Measurements from ENCODE around the gene SLC6A8. TPM values are rescaled to one million over a fixed set of nuclear protein-coding genes. Genes with fewer than 3 reads are reported as not detected.
A peak's percentile ranks its signal among the peaks of the same experiment; 100 is the strongest.

Gene SLC6A8
- total and polyA plus RNA-seq, 5 experiments from 2014 or later: 0.04 to 0.49 (median 0.24) TPM; not detected in 1

DNA sequence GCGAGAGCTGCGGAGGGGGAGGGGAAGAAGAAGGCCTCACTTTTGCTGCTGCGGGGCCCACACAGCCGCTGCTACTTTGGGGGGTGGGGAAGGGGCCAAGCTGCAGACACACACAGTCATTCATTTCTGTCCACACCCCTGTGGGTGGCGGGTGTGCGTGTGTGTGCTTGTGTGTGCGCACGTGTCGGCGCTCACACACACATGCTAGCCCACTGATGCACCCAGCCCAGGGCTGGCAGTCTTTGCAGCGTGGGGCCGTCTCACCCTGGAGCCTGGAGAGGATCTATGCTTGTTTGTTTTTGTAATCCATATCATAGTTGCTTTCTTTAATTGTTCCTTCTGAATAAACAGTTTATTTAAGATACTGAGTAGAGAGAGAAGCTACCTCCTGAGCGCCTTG, 36.8 kb upstream of the SLC6A8 start:
- DNase-seq (no peak), ATAC-seq (no peak)
- POLR2A ChIA-PET: no interaction called here
- H3K4me3 Mint-ChIP-seq: no peak overlapping the region
- peaks cover 0 to 11% (median 3%) of the 10 kb centered on the region in 5 donors for H3K27me3 Mint-ChIP-seq
- H3K36me3 Mint-ChIP-seq: peaks cover 0 to 3% (median 0%) of the 10 kb centered on the region in 3 donors
- no peaks in the 10 kb centered on the region for H3K4me1 Mint-ChIP-seq
- peaks cover 0 to 9% (median 0%) of the 10 kb centered on the region in 9 donors for H3K9me3 Mint-ChIP-seq
- no peak overlapping the region for H3K27ac Mint-ChIP-seq

DNA sequence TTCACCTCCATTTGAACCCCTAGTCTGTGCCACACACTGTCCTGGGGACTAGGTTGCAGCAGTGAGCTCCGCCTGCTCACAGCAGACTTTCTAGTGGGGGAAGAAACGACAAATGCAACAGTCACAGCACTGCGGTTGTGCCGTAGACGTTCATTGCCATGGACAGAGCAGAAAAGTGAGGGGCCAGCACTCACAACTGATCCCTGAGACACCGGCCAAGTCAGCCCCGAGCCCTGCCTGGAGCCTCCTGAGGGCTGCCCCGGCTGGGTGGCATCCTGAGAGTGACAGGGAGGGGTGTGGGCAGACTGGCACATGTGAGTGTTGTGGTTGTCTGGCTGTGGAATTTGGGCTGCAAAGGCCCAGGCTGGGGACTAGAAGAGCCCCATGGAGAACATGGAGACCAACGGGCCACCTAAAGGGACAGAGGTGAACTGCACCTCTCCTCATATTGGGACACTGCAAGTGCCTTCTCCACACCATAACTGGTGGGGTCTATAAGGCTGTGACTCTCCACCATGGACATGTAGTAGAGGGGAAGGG, 36.1 kb upstream of the SLC6A8 start:
- Mint-ChIP-seq H3K4me1 (no peaks in the 10 kb centered on the region), H3K36me3 (no peaks in the 10 kb centered on the region)

GRCh38 chrX:153653556-153653955, 34.2 kb upstream of the SLC6A8 start:
- Mint-ChIP-seq H3K36me3 (no peaks in the 10 kb centered on the region), H3K4me1 (no peaks in the 10 kb centered on the region)
- POLR2A ChIA-PET: no interaction called here

More for the DNA sequence above, 36.1 kb upstream of the SLC6A8 start:
- peak in 1 of 2 donors; percentile 39 for ATAC-seq
- DNase-seq: peak in 1 of 10 donors; percentile 22
- POLR2A ChIA-PET: no interaction called here
- Mint-ChIP-seq H3K9me3 (peaks cover 0 to 9% (median 0%) of the 10 kb centered on the region in 9 donors), H3K4me3 (no peak overlapping the region), H3K27ac (no peak overlapping the region), H3K27me3 (peaks cover 0 to 7% (median 1%) of the 10 kb centered on the region in 5 donors)

DNA sequence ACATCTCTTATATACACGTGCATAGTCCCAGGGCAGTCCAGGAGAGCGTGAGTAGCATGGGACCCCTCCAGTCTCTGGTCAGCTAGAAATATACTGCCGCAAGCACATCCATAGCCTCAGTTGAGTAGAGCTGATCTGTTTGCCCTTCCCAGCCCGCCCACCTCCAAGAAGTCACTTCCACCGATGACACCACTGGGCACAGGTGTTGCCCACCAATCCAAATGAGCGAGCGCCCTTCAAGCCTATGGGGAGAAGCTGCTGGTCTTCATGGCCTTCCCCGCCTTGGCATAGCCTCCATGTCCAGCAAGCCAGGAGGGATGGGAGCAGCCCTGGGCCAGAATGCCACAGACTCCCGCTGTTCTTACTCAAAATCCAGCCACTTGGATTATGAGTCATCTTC, 30.6 kb upstream of the SLC6A8 start:
- peaks cover 0 to 10% (median 0%) of the 10 kb centered on the region in 9 donors for H3K9me3 Mint-ChIP-seq
- POLR2A ChIA-PET: no interaction called here
- no peak overlapping the region for H3K4me3 Mint-ChIP-seq
- no peak for ATAC-seq
- H3K27ac Mint-ChIP-seq: no peak overlapping the region
- DNase-seq: no peak
- H3K27me3 Mint-ChIP-seq: peaks cover 0 to 17% (median 0%) of the 10 kb centered on the region in 5 donors
- peaks cover 0 to 2% (median under 1%) of the 10 kb centered on the region in 4 donors for H3K4me1 Mint-ChIP-seq
- H3K36me3 Mint-ChIP-seq: no peaks in the 10 kb centered on the region

More at GRCh38 chrX:153653556-153653955, 34.2 kb upstream of the SLC6A8 start:
- DNase-seq (no peak), ATAC-seq (no peak)
- H3K9me3 Mint-ChIP-seq: peaks cover 0 to 9% (median 0%) of the 10 kb centered on the region in 9 donors
- peaks cover 0 to 6% (median 2%) of the 10 kb centered on the region in 5 donors for H3K27me3 Mint-ChIP-seq
- H3K27ac Mint-ChIP-seq: no peak overlapping the region
- H3K4me3 Mint-ChIP-seq: no peak overlapping the region

GRCh38 chrX:153659268-153659667, 28.5 kb upstream of the SLC6A8 start:
- no peaks in the 10 kb centered on the region for H3K36me3 Mint-ChIP-seq
- peaks cover 0 to 19% (median 0%) of the 10 kb centered on the region in 5 donors for H3K27me3 Mint-ChIP-seq
- H3K4me3 Mint-ChIP-seq: no peak overlapping the region

GRCh38 chrX:153662266-153662665, 25.5 kb upstream of the SLC6A8 start:
- H3K9me3 Mint-ChIP-seq: peaks cover 0 to 9% (median 0%) of the 10 kb centered on the region in 9 donors
- H3K36me3 Mint-ChIP-seq: no peaks in the 10 kb centered on the region
- DNase-seq: peak; percentile 33 to 75 (median 52)
- no peak overlapping the region for H3K27ac Mint-ChIP-seq
- H3K4me3 Mint-ChIP-seq: peak overlapping the region; percentile 22 to 72 (median 58)
- ATAC-seq: no peak
- POLR2A ChIA-PET: interaction anchor here (0.8 kb wide), 1 partner anchor 721 kb away, joined by 3 read pairs; no protein-coding TSS in a partner anchor
- peaks cover 2 to 20% (median 4%) of the 10 kb centered on the region in 5 donors for H3K27me3 Mint-ChIP-seq
- H3K4me1 Mint-ChIP-seq: peaks cover 0 to 3% (median 1%) of the 10 kb centered on the region in 4 donors

More at GRCh38 chrX:153659268-153659667, 28.5 kb upstream of the SLC6A8 start:
- POLR2A ChIA-PET: no interaction called here
- DNase-seq (no peak), ATAC-seq (no peak)
- Mint-ChIP-seq H3K9me3 (peaks cover 0 to 5% (median 0%) of the 10 kb centered on the region in 9 donors), H3K27ac (no peak overlapping the region), H3K4me1 (peaks cover 0 to 3% (median 1%) of the 10 kb centered on the region in 4 donors)

GRCh38 chrX:153665726-153666306, 21.9 kb upstream of the SLC6A8 start:
- peaks cover 2 to 19% (median 12%) of the 10 kb centered on the region in 5 donors for H3K27me3 Mint-ChIP-seq
- H3K9me3 Mint-ChIP-seq: peaks cover 0 to 9% (median 0%) of the 10 kb centered on the region in 9 donors
- no peak overlapping the region for H3K27ac Mint-ChIP-seq
- no peak for ATAC-seq
- no peaks in the 10 kb centered on the region for H3K36me3 Mint-ChIP-seq
- POLR2A ChIA-PET: no interaction called here
- H3K4me3 Mint-ChIP-seq: no peak overlapping the region
- no peak for DNase-seq
- peaks cover 5 to 9% (median 9%) of the 10 kb centered on the region in 4 donors for H3K4me1 Mint-ChIP-seq

- Mint-ChIP-seq H3K4me3 (peak overlapping the region; percentile 48 to 86 (median 70)), H3K27me3 (peaks cover 2 to 15% (median 14%) of the 10 kb centered on the region in 5 donors), H3K27ac (peak overlapping the region in 1 of 10 donors; percentile 66), H3K36me3 (no peaks in the 10 kb centered on the region), H3K9me3 (peaks cover 0 to 9% (median 0%) of the 10 kb centered on the region in 9 donors), H3K4me1 (peaks cover 5 to 9% (median 7%) of the 10 kb centered on the region in 4 donors)
- no peak for ATAC-seq
- DNase-seq: no peak
- POLR2A ChIA-PET: no interaction called here
Observed at GRCh38 chrX:153667281-153667955, 20.3 kb upstream of the SLC6A8 start.

- peaks cover 0 to 9% (median 0%) of the 10 kb centered on the region in 9 donors for H3K9me3 Mint-ChIP-seq
- no peaks in the 10 kb centered on the region for H3K36me3 Mint-ChIP-seq
- POLR2A ChIA-PET: no interaction called here
- ATAC-seq (peak; percentile 87 to 93), DNase-seq (peak; percentile 49 to 80 (median 68))
- H3K4me1 Mint-ChIP-seq: peaks cover 5 to 9% (median 7%) of the 10 kb centered on the region in 4 donors
- H3K27ac Mint-ChIP-seq: peak overlapping the region in 1 of 10 donors; percentile 66
- H3K27me3 Mint-ChIP-seq: peaks cover 0 to 21% (median 19%) of the 10 kb centered on the region in 5 donors
- H3K4me3 Mint-ChIP-seq: peak overlapping the region; percentile 48 to 86 (median 70)
Observed at GRCh38 chrX:153667956-153668396, 19.8 kb upstream of the SLC6A8 start.

GRCh38 chrX:153668423-153669173, 19.1 kb upstream of the SLC6A8 start:
- ATAC-seq: no peak
- Mint-ChIP-seq H3K36me3 (no peaks in the 10 kb centered on the region), H3K9me3 (peaks cover 0 to 9% (median 0%) of the 10 kb centered on the region in 9 donors), H3K4me3 (no peak overlapping the region), H3K4me1 (peaks cover 5 to 9% (median 7%) of the 10 kb centered on the region in 4 donors), H3K27ac (peak overlapping the region in 1 of 10 donors; percentile 66), H3K27me3 (peaks cover 0 to 23% (median 20%) of the 10 kb centered on the region in 5 donors)
- DNase-seq: no peak
- POLR2A ChIA-PET: no interaction called here

GRCh38 chrX:153669174-153669890, 18.4 kb upstream of the SLC6A8 start:
- H3K9me3 Mint-ChIP-seq: peaks cover 0 to 9% (median 0%) of the 10 kb centered on the region in 9 donors
- POLR2A ChIA-PET: no interaction called here
- peaks cover 3 to 29% (median 25%) of the 10 kb centered on the region in 5 donors for H3K27me3 Mint-ChIP-seq
- H3K27ac Mint-ChIP-seq: no peak overlapping the region
- DNase-seq (peak in 8 of 10 donors; percentile 13 to 59 (median 44)), ATAC-seq (peak; percentile 40 to 54)
- H3K36me3 Mint-ChIP-seq: peaks cover 0 to 2% (median 0%) of the 10 kb centered on the region in 3 donors
- H3K4me1 Mint-ChIP-seq: peaks cover 5 to 9% (median 7%) of the 10 kb centered on the region in 4 donors
- no peak overlapping the region for H3K4me3 Mint-ChIP-seq
